Measurements from ENCODE around the gene COPA. TPM values are rescaled to one million over a fixed set of nuclear protein-coding genes. Genes with fewer than 3 reads are reported as not detected.

COPA gene
- total RNA-seq, 1 experiment from 2014 or later: 118 TPM

DNA sequence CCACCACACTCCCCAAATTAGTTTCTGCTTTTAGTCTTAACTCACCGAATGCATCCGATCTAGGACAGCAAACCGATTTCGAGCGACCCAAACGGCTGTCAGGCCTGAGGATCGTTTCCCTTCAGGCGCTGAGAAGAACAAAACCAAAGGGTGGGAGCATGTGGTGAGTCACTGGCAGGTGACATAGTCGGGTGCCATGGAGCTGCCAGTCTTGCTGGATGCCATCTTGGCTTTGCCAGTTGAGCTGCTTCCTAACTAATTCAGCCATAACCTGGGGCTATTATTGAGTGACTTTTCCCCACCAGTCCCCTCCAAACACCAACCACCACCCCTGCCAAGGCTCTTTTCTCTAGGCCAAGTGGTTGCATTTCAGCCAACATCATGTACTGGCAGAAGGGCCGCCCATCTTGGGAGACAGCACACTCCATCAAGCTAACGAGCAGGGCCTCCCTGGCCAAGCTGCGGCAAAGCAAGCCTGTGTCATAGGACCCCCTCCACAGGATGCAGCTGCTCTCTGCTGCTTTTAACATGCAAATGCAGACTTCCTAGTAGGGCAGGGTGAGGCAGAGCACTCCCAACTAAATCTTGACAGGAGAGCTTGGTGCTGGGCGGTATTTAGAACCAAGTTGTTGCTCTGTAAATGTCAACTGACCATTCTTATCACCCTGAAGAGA, 35.8 kb downstream of the COPA start:
- H3K23ac ChIP-seq (ENCODE audit: insufficient read length, low read depth, low read length): no peak overlapping the region
- no CpG with 5 or more reads among the region's 13 CpGs for WGBS (ENCODE audit: extremely low coverage, insufficient read length, low lambda C conversion rate)
- no peak overlapping the region for H2AK5ac ChIP-seq (ENCODE audit: insufficient read length, low read length)
- H2AFZ ChIP-seq (ENCODE audit: low read length): no peak overlapping the region
- H3K9me3 ChIP-seq (ENCODE audit: control insufficient read depth, low read depth, low read length): no peaks in the 10 kb centered on the region
- H3K4me2 ChIP-seq (ENCODE audit: insufficient read depth, insufficient read length, low read length): peak overlapping the region; percentile 15
- DNase-seq: peak; percentile 86
- Mint-ChIP-seq H3K9me3 (no peaks in the 10 kb centered on the region), H3K36me3 (ENCODE audit: insufficient read depth in 1 of 3, low read depth in 3 of 3) (peaks cover 44 to 78% (median 77%) of the 10 kb centered on the region in 3 experiments), H3K4me1 (peaks cover 29 to 35% of the 10 kb centered on the region in 2 experiments), H3K27ac (peak overlapping the region; percentile 75 to 94 (median 81); a peak in 5 of 7 replicates), H3K27me3 (ENCODE audit: low read depth) (no peaks in the 10 kb centered on the region), H3K4me3 (peak overlapping the region; percentile 17 to 60; a peak in 4 of 5 replicates)
- H4K8ac ChIP-seq (replicated peaks; ENCODE audit: insufficient read length, low read depth, low read length): no peak overlapping the region
- H2BK5ac ChIP-seq (ENCODE audit: insufficient read length, low read length): no peak overlapping the region
- H3K79me1 ChIP-seq (ENCODE audit: insufficient read depth, low read depth, low read length, poor library complexity, severe bottlenecking): no peaks in the 10 kb centered on the region
- no peak overlapping the region for H3K18ac ChIP-seq (ENCODE audit: insufficient read length, low read depth, low read length)
- no peak overlapping the region for H4K91ac ChIP-seq (ENCODE audit: insufficient read length, low read depth, low read length)
- no peak overlapping the region for H3T11ph ChIP-seq (ENCODE audit: low read length)
- H3K4me1 ChIP-seq (ENCODE audit: insufficient read depth, low read length): peaks cover 10% of the 10 kb centered on the region
- no peak overlapping the region for H4K5ac ChIP-seq (ENCODE audit: insufficient read length, low read depth, low read length)
- H3K27ac ChIP-seq (ENCODE audit: insufficient read length, low read depth, low read length): no peak overlapping the region
- no peak overlapping the region for H2BK20ac ChIP-seq (ENCODE audit: low read depth, low read length, poor library complexity, severe bottlenecking)
- TF ChIP-seq, protein P1, sequence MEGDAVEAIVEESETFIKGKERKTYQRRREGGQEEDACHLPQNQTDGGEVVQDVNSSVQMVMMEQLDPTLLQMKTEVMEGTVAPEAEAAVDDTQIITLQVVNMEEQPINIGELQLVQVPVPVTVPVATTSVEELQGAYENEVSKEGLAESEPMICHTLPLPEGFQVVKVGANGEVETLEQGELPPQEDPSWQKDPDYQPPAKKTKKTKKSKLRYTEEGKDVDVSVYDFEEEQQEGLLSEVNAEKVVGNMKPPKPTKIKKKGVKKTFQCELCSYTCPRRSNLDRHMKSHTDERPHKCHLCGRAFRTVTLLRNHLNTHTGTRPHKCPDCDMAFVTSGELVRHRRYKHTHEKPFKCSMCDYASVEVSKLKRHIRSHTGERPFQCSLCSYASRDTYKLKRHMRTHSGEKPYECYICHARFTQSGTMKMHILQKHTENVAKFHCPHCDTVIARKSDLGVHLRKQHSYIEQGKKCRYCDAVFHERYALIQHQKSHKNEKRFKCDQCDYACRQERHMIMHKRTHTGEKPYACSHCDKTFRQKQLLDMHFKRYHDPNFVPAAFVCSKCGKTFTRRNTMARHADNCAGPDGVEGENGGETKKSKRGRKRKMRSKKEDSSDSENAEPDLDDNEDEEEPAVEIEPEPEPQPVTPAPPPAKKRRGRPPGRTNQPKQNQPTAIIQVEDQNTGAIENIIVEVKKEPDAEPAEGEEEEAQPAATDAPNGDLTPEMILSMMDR (conservative IDR thresholded peaks at IDR 0.05): no peak
- peaks cover 2% of the 10 kb centered on the region for H4K20me1 ChIP-seq (ENCODE audit: control insufficient read depth, insufficient read depth, insufficient read length)
- H3K14ac ChIP-seq (ENCODE audit: insufficient read depth, low read length): no peak overlapping the region
- H3K9ac ChIP-seq (ENCODE audit: extremely low read depth, insufficient read length, low read length): no peak overlapping the region
- H3K56ac ChIP-seq (ENCODE audit: insufficient read length, low read depth, low read length): no peak overlapping the region
- no peak overlapping the region for H2BK120ac ChIP-seq (ENCODE audit: low read depth, low read length, poor library complexity, severe bottlenecking)
- no peak overlapping the region for H3K4ac ChIP-seq (ENCODE audit: low read depth, low read length)
- H3K23me2 ChIP-seq (ENCODE audit: insufficient read length, low read depth, low read length, poor library complexity, severe bottlenecking): no peaks in the 10 kb centered on the region
- no peaks in the 10 kb centered on the region for H3K27me3 ChIP-seq (ENCODE audit: insufficient read depth, low read length)
- no peak overlapping the region for H2BK12ac ChIP-seq (ENCODE audit: insufficient read length, low read depth, low read length)
- no peak overlapping the region for H2BK15ac ChIP-seq (ENCODE audit: low read depth, low read length)
- H3K79me2 ChIP-seq (ENCODE audit: insufficient read depth, low read length): no peaks in the 10 kb centered on the region

Data from H9 (cell line).